ENCODE data around the gene KLF1. TPM values are rescaled to one million over a fixed set of nuclear protein-coding genes. Genes with fewer than 3 reads are reported as not detected.

The KLF1 gene
- total RNA-seq, 1 experiment from 2014 or later = not detected

DNA sequence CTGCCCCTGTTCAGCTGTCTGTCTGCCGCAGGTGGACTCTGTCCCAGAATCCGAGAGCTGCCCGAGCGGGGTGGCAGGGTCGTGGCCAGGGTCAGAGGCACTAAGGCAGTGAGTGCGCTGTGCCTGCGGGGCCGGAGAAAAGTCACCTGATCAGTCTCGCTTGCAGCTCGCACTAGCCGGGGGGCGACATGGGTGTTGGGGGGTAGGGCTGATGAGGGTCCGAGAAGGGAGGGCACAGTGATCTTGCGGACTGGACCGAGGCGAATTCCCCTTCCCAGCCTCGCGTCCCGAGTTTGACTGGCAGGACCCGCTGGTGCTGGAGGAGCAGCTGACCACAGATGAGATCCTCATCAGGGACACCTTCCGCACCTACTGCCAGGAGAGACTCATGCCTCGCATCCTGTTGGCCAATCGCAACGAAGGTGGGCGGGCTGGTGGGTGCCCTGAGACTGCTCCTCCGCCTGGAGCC, 4.6 kb upstream of the KLF1 start:
- peaks cover 9% of the 10 kb centered on the region; the same call in 1 of the 2 replicates for H3K79me2 ChIP-seq (ENCODE audit: insufficient read depth, low read length)
- no peaks in the 10 kb centered on the region for H3K9me2 ChIP-seq (ENCODE audit: insufficient read depth)
- peak overlapping the region; percentile 80 to 95 for H3K4me3 ChIP-seq (replicated peaks in 1 of 2; ENCODE audit: low read depth in 1 of 2, low read length in 2 of 2)
- H3K27me3 ChIP-seq (ENCODE audit: insufficient read depth, low read length) = no peaks in the 10 kb centered on the region
- no peak overlapping the region for H2AFZ ChIP-seq (ENCODE audit: low read depth, low read length, poor library complexity, severe bottlenecking)
- CTCF ChIA-PET = interaction anchor here (1.1 kb wide), 3 partner anchors 54 to 134 kb away, joined by 3 to 6 read pairs (median 4); no protein-coding TSS in a partner anchor
- TF ChIP-seq RAD21 (IDR thresholded peaks at IDR 0.05; ENCODE audit: low read depth) (no peak), TCF7L2 (IDR thresholded peaks at IDR 0.05; ENCODE audit: borderline replicate concordance, extremely low read depth, insufficient read depth, insufficient read length) (no peak), POLR2AphosphoS5 (IDR thresholded peaks at IDR 0.05; ENCODE audit: low read depth, low read length) (no peak), FOSL1 (IDR thresholded peaks at IDR 0.05; ENCODE audit: low read depth) (no peak), CEBPB (IDR thresholded peaks at IDR 0.05; ENCODE audit: low read depth) (no peak), ZFX (IDR thresholded peaks at IDR 0.05) (0 out of 2 replicates have a peak, but pooled peaks have one; percentile 2)
- DNase-seq (ENCODE audit: low read depth, low spot score) (no peak), ATAC-seq (peak; percentile 13; the same call in 1 of the 2 replicates)
- H3K27ac ChIP-seq (ENCODE audit: low read depth, low read length) = peak overlapping the region; percentile 31; the same call in 1 of the 2 replicates
- TSS peak; percentile 66 for BruUV-seq (replicated peaks)
- peak overlapping the region; percentile 89 for H3K4me2 ChIP-seq (ENCODE audit: low read length)
- H3K36me3 ChIP-seq (ENCODE audit: control insufficient read depth in 1 of 2, insufficient read depth in 2 of 2, low read length in 2 of 2) = peaks cover 2 to 5% of the 10 kb centered on the region in 2 experiments; a peak in 3 of 4 replicates
- no peaks in the 10 kb centered on the region for H4K20me1 ChIP-seq (ENCODE audit: insufficient read depth)
- RAD21 ChIA-PET (ENCODE audit: low non-redundant PET in 1 of 2, low total read pairs in 2 of 2, uncharacterized antibody in 2 of 2, unreplicated experiment in 2 of 2) = no interaction called here
- intact Hi-C loops (cut with micrococcal nuclease) = loop anchor here (2.0 kb wide), 1 partner anchor 47 kb away; the partner anchor contains the start of gene CALR
- POLR2A ChIA-PET = interaction anchor here (0.9 to 1.7 kb wide), 6 partner anchors 7 to 48 kb away, joined by 3 to 14 read pairs (median 4); partner anchors contain the start of gene DNASE2
- H3K9ac ChIP-seq (ENCODE audit: low read length) = peak overlapping the region; percentile 74
- H3K9me3 ChIP-seq (ENCODE audit: control insufficient read depth in 1 of 2, insufficient read depth in 1 of 2, low read depth in 1 of 2, low read length in 2 of 2) = no peaks in the 10 kb centered on the region
- peaks cover 8 to 17% of the 10 kb centered on the region in 2 experiments; a peak in 3 of 4 replicates for H3K4me1 ChIP-seq (ENCODE audit: control insufficient read depth in 1 of 2, insufficient read depth in 2 of 2, low read length in 2 of 2)

DNA sequence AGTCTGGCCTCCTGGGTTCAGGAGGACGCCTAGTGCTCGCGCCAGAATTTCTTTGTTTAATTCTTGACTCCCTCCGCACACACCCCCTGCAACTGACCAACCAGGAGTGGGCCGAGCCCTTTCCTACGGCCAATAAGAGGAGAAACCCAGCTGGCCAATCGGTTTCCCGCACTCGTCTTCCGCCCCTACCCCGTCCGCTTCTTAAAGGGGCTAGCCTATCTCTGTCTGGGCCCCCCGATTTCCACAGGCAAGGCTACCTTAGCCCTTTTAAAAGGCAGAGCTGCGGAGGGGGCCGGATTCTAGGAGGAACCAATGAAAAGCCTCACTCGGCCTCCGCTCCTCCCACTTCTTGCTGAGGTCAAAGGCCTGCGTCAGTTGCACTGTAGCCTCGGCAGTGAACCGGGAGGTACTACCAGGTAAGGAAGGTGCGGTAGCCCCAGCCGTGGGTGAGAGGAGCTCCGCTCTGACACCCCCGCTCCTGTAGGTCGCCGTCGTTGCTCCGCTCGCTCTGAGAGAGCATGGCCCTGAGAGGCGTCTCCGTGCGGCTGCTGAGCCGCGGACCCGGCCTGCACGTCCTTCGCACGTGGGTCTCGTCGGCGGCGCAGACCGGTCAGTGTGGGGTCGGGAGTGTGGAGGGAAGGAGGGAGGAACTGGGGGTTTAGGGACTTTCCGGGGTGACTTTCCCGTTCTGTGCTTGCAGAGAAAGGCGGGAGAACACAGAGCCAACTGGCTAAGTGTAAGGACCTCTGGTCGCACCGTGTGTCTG, 4.0 kb upstream of the KLF1 start, which contains the start of gene GCDH:
GCDH (plus strand) TSS at position 374 of the 766 bp plus-strand sequence; CDS start at position 519, 145 bp downstream.
- Histone ChIP-seq H2AFZ (ENCODE audit: low read depth, low read length, poor library complexity, severe bottlenecking) (no peak within 1 kb of the TSS), H3K36me3 (ENCODE audit: control insufficient read depth in 1 of 2, insufficient read depth in 2 of 2, low read length in 2 of 2) (peaks cover 2 to 5% of the 10 kb centered on the region in 2 experiments; a peak in 2 of 4 replicates), H3K4me3 (replicated peaks in 1 of 2; ENCODE audit: low read depth in 1 of 2, low read length in 2 of 2) (peak within 1 kb of the TSS; percentile 80 to 95), H3K27ac (ENCODE audit: low read depth, low read length) (peak within 1 kb of the TSS; percentile 31; the same call in 1 of the 2 replicates), H3K79me2 (ENCODE audit: insufficient read depth, low read length) (peaks cover 9% of the 10 kb centered on the region; the same call in 1 of the 2 replicates), H3K4me2 (ENCODE audit: low read length) (peak within 1 kb of the TSS; percentile 89), H3K27me3 (ENCODE audit: insufficient read depth, low read length) (no peaks in the 10 kb centered on the region), H4K20me1 (ENCODE audit: insufficient read depth) (no peaks in the 10 kb centered on the region), H3K4me1 (ENCODE audit: control insufficient read depth in 1 of 2, insufficient read depth in 2 of 2, low read length in 2 of 2) (peaks cover 8 to 17% of the 10 kb centered on the region in 2 experiments; a peak in 3 of 4 replicates), H3K9ac (ENCODE audit: low read length) (peak within 1 kb of the TSS; percentile 74), H3K9me2 (ENCODE audit: insufficient read depth) (no peaks in the 10 kb centered on the region), H3K9me3 (ENCODE audit: control insufficient read depth in 1 of 2, insufficient read depth in 1 of 2, low read depth in 1 of 2, low read length in 2 of 2) (no peaks in the 10 kb centered on the region)
- RAD21 ChIA-PET (ENCODE audit: low non-redundant PET in 1 of 2, low total read pairs in 2 of 2, uncharacterized antibody in 2 of 2, unreplicated experiment in 2 of 2) = interaction anchor here in 1 of 2 experiments (0.9 kb wide), 1 partner anchor 21 kb away, joined by 5 read pairs; no protein-coding TSS in a partner anchor
- CTCF ChIA-PET = interaction anchor here (1.0 to 1.1 kb wide), 5 partner anchors 8 to 133 kb away, joined by 3 to 6 read pairs (median 4); no protein-coding TSS in a partner anchor
- no TSS peak for BruUV-seq (replicated peaks)
- peak; percentile 98 for DNase-seq (ENCODE audit: low read depth, low spot score)
- POLR2A ChIA-PET = interaction anchor here (0.9 to 1.7 kb wide), 6 partner anchors 8 to 49 kb away, joined by 3 to 14 read pairs (median 4); partner anchors contain the start of gene DNASE2
- ATAC-seq = peak; percentile 95
- intact Hi-C loops (cut with micrococcal nuclease) = loop anchor here (2.0 kb wide), 1 partner anchor 48 kb away; the partner anchor contains the start of gene CALR
- TF ChIP-seq RAD21 (IDR thresholded peaks at IDR 0.05; ENCODE audit: low read depth) (no peak), SRF (IDR thresholded peaks at IDR 0.05; ENCODE audit: low read depth) (peak; percentile 75), JUND (IDR thresholded peaks at IDR 0.05) (no peak), FOSL1 (IDR thresholded peaks at IDR 0.05; ENCODE audit: low read depth) (no peak), ZFX (IDR thresholded peaks at IDR 0.05) (peak; percentile 28; the same call in 1 of the 2 replicates), POLR2AphosphoS5 (IDR thresholded peaks at IDR 0.05; ENCODE audit: low read depth, low read length) (peak; percentile 75), CEBPB (IDR thresholded peaks at IDR 0.05; ENCODE audit: low read depth) (no peak), MAX (IDR thresholded peaks at IDR 0.05) (peak; percentile 94), EGR1 (IDR thresholded peaks at IDR 0.05; ENCODE audit: low read depth) (peak; percentile 24; the same call in 1 of the 2 replicates), EZH2 (IDR thresholded peaks at IDR 0.05) (no peak), YY1 (IDR thresholded peaks at IDR 0.05; ENCODE audit: extremely low read depth, insufficient replicate concordance, low read depth, low read length) (no peak), SIN3A (IDR thresholded peaks at IDR 0.05; ENCODE audit: low read depth) (peak; percentile 98), ATF3 (IDR thresholded peaks at IDR 0.05) (no peak)
- TF ChIP-seq, protein P1, sequence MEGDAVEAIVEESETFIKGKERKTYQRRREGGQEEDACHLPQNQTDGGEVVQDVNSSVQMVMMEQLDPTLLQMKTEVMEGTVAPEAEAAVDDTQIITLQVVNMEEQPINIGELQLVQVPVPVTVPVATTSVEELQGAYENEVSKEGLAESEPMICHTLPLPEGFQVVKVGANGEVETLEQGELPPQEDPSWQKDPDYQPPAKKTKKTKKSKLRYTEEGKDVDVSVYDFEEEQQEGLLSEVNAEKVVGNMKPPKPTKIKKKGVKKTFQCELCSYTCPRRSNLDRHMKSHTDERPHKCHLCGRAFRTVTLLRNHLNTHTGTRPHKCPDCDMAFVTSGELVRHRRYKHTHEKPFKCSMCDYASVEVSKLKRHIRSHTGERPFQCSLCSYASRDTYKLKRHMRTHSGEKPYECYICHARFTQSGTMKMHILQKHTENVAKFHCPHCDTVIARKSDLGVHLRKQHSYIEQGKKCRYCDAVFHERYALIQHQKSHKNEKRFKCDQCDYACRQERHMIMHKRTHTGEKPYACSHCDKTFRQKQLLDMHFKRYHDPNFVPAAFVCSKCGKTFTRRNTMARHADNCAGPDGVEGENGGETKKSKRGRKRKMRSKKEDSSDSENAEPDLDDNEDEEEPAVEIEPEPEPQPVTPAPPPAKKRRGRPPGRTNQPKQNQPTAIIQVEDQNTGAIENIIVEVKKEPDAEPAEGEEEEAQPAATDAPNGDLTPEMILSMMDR (IDR thresholded peaks at IDR 0.05 in 2 of 3, conservative IDR thresholded peaks at IDR 0.05 in 1 of 3; ENCODE audit: borderline replicate concordance in 1 of 3, insufficient read depth in 1 of 3, low read depth in 2 of 3, low read length in 2 of 3) = no peak
